Immature natural killer cell (primary cell): ENCODE data around the gene MAP7. TPM values are rescaled to one million over a fixed set of nuclear protein-coding genes. Genes with fewer than 3 reads are reported as not detected.
A peak's percentile ranks its signal among the peaks of the same experiment; 100 is the strongest.
"Not testable (repeated sequence)": the region's sequence is repeated elsewhere in the genome, so short reads cannot be mapped to it uniquely, and the experiment has no call there.

Experiments
- DNase-seq, 3 donors: peaks; one replicate each; pipeline ENCODE4 v3.0.0; 2022; ENCODE audit warnings: mixed read lengths in 1 of 3
- H3K27ac Mint-ChIP-seq, 6 donors: one replicate each; pipeline ENCODE4 v1.8.0; 2020; ENCODE audit warnings: mixed read lengths in 6 of 6, mild to moderate bottlenecking in 5 of 6, inconsistent platforms in 4 of 6, moderate library complexity in 3 of 6
- H3K27me3 Mint-ChIP-seq, 3 donors: one replicate each; pipeline ENCODE4 v1.8.0; 2020 to 2021; ENCODE audit warnings: low read depth in 3 of 3, mild to moderate bottlenecking in 3 of 3, mixed read lengths in 3 of 3, moderate library complexity in 3 of 3, inconsistent platforms in 1 of 3
- H3K36me3 Mint-ChIP-seq, 3 donors: one replicate each; pipeline ENCODE4 v1.8.0; 2020; ENCODE audit warnings: mixed read lengths in 3 of 3, inconsistent platforms in 2 of 3, mild to moderate bottlenecking in 2 of 3
- H3K4me1 Mint-ChIP-seq, 2 donors: one replicate each; pipeline ENCODE4 v1.8.0; 2020; ENCODE audit warnings: inconsistent platforms in 2 of 2, mild to moderate bottlenecking in 2 of 2, mixed read lengths in 2 of 2, moderate library complexity in 1 of 2
- H3K4me3 Mint-ChIP-seq, 5 donors: one replicate each; pipeline ENCODE4 v1.8.0; 2020; ENCODE audit warnings: mild to moderate bottlenecking in 5 of 5, mixed read lengths in 5 of 5, inconsistent platforms in 3 of 5, moderate library complexity in 3 of 5
- H3K9me3 Mint-ChIP-seq, 6 donors: one replicate each; pipeline ENCODE4 v1.8.0; 2020; ENCODE audit warnings: mild to moderate bottlenecking in 6 of 6, mixed read lengths in 6 of 6, inconsistent platforms in 4 of 6, moderate library complexity in 3 of 6
- polyA plus RNA-seq, 3 donors: library from polyadenylated mRNA; unstranded; fragments of 300-500 nt; fragmentation: Illumina TruSeq; gene quantifications; one replicate each; pipeline ENCODE4 v1.2.3, GENCODE V29; 2021

The MAP7 gene
- polyA plus RNA-seq, 3 donors from 2014 or later = 0.07 to 0.41 TPM; not detected in 1

GRCh38 chr6:136483005-136483404, 67.2 kb downstream of the MAP7 start:
- peaks cover 0 to 11% (median 6%) of the 10 kb centered on the region in 3 donors for H3K27me3 Mint-ChIP-seq
- H3K36me3 Mint-ChIP-seq, H3K27ac Mint-ChIP-seq, DNase-seq, H3K4me3 Mint-ChIP-seq, H3K4me1 Mint-ChIP-seq, H3K9me3 Mint-ChIP-seq: not testable (repeated sequence)

DNA sequence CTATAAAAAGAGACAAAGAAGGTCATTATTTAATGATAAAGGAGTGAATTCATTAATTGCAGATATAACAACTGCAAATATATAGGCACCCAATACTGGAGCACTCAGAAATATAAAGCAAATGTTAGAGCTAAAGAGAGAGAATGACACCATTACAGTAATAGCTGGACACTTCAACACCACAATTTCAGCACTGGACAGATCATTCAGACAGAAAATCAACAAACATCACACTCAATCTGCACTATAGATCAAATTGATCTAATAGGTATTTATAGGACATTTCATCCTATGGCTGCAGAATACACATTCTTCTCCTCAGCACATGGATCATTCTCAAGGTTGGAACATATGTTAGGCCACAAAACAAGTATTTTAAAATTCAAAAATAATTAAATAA, 72.7 kb downstream of the MAP7 start:
- Mint-ChIP-seq H3K4me1 (no peaks in the 10 kb centered on the region), H3K36me3 (no peaks in the 10 kb centered on the region), H3K9me3 (no peaks in the 10 kb centered on the region), H3K27me3 (peaks cover 2 to 9% (median 5%) of the 10 kb centered on the region in 3 donors), H3K4me3 (no peak overlapping the region), H3K27ac (no peak overlapping the region)
- DNase-seq = no peak

DNA sequence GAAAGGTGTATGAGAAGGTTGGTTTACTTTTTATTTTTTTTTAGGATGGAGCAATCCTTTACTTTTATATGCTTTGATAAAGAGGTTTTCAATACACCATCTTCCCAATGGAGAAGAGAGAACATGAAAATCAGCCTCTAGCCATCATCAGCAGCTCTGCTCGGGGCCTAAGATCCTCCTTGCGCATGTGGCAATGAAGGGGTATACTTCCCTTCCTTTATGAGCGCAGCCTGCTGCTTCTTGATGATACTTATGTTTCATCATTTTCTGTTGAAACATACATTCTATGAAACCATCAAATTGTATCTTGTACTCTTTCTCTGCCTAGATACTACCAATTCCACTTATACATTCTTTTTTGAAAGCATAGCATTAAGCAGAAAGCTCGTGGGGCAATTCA, 74.5 kb downstream of the MAP7 start:
- Mint-ChIP-seq H3K4me1 (peaks cover 0 to 9% of the 10 kb centered on the region in 2 donors), H3K27me3 (peaks cover 2 to 7% (median 5%) of the 10 kb centered on the region in 3 donors), H3K27ac (no peak overlapping the region), H3K36me3 (no peaks in the 10 kb centered on the region), H3K4me3 (no peak overlapping the region), H3K9me3 (no peaks in the 10 kb centered on the region)
- DNase-seq = no peak

DNA sequence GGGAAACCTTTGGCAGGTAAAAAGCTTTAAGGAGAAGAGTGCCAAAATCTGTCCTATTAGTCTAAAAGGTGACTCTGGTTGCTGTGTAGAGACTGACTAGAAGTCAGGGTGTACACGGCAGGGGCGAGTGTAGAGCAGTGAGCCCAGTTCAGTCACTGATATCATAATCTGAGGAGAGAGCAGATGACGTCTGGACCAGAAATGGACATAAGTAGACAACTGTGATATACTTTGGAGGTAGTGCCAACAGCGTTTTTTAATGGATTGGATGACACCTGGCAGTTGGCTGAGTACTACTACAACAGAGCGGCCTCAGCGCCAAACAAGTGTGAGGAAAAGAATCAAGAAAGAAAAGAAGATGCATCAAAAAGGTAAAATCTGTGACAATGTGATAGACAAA, 76.0 kb downstream of the MAP7 start:
- no peak overlapping the region for H3K27ac Mint-ChIP-seq
- H3K36me3 Mint-ChIP-seq = no peaks in the 10 kb centered on the region
- H3K27me3 Mint-ChIP-seq = peaks cover 4 to 5% (median 5%) of the 10 kb centered on the region in 3 donors
- no peak overlapping the region for H3K4me3 Mint-ChIP-seq
- no peak for DNase-seq
- H3K4me1 Mint-ChIP-seq = peaks cover 0 to 9% of the 10 kb centered on the region in 2 donors
- no peaks in the 10 kb centered on the region for H3K9me3 Mint-ChIP-seq

- Mint-ChIP-seq H3K4me1 (peaks cover 0 to 9% of the 10 kb centered on the region in 2 donors), H3K9me3 (no peaks in the 10 kb centered on the region), H3K36me3 (no peaks in the 10 kb centered on the region), H3K27me3 (peaks cover 0 to 5% (median 3%) of the 10 kb centered on the region in 3 donors), H3K4me3 (no peak overlapping the region), H3K27ac (no peak overlapping the region)
- no peak for DNase-seq
Measured at GRCh38 chr6:136471922-136472321, 78.3 kb downstream of the MAP7 start.

GRCh38 chr6:136471372-136471771, 78.8 kb downstream of the MAP7 start:
- Mint-ChIP-seq H3K9me3 (no peaks in the 10 kb centered on the region), H3K4me3 (no peak overlapping the region), H3K27ac (no peak overlapping the region), H3K4me1 (peaks cover 0 to 9% of the 10 kb centered on the region in 2 donors), H3K36me3 (no peaks in the 10 kb centered on the region), H3K27me3 (peaks cover 0 to 5% (median 3%) of the 10 kb centered on the region in 3 donors)
- no peak for DNase-seq

GRCh38 chr6:136470044-136470443, 80.2 kb downstream of the MAP7 start:
- no peak overlapping the region for H3K4me3 Mint-ChIP-seq
- H3K36me3 Mint-ChIP-seq = no peaks in the 10 kb centered on the region
- no peaks in the 10 kb centered on the region for H3K9me3 Mint-ChIP-seq
- H3K27ac Mint-ChIP-seq = no peak overlapping the region
- DNase-seq = no peak
- peaks cover 3 to 6% (median 4%) of the 10 kb centered on the region in 3 donors for H3K27me3 Mint-ChIP-seq
- peaks cover 0 to 9% of the 10 kb centered on the region in 2 donors for H3K4me1 Mint-ChIP-seq

GRCh38 chr6:136469154-136469553, 81.1 kb downstream of the MAP7 start:
- H3K36me3 Mint-ChIP-seq = no peaks in the 10 kb centered on the region
- H3K4me1 Mint-ChIP-seq = peaks cover 2 to 15% of the 10 kb centered on the region in 2 donors
- no peak overlapping the region for H3K27ac Mint-ChIP-seq
- peaks cover under 1 to 11% (median 4%) of the 10 kb centered on the region in 3 donors for H3K27me3 Mint-ChIP-seq
- no peak for DNase-seq
- no peak overlapping the region for H3K4me3 Mint-ChIP-seq
- no peaks in the 10 kb centered on the region for H3K9me3 Mint-ChIP-seq

DNA sequence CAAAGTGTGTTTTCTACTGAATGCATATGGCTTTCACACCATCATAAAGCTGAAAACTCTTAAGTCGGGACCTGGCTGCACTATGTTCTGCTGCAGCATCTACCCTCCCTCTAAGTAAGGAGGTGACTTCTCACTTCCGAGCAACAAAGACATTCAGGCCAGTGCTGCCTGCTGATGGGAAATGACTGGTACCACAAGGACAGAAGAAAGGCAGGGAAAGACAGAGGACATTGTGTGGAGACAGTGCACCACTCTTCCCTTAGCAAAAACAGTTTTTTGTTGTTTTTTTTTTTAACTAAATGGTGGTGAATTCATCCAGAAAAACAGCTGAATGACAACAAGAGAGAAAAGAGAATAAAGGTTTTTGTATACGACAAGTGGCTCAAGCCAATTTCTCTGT, 81.5 kb downstream of the MAP7 start:
- Mint-ChIP-seq H3K9me3 (no peaks in the 10 kb centered on the region), H3K36me3 (no peaks in the 10 kb centered on the region), H3K27me3 (peaks cover 0 to 11% (median 4%) of the 10 kb centered on the region in 3 donors), H3K4me3 (no peak overlapping the region), H3K4me1 (peaks cover 7 to 20% of the 10 kb centered on the region in 2 donors), H3K27ac (no peak overlapping the region)
- no peak for DNase-seq

- H3K27me3 Mint-ChIP-seq = peaks cover 0 to 11% (median 4%) of the 10 kb centered on the region in 3 donors
- H3K4me3 Mint-ChIP-seq = no peak overlapping the region
- peaks cover 7 to 22% of the 10 kb centered on the region in 2 donors for H3K4me1 Mint-ChIP-seq
- no peaks in the 10 kb centered on the region for H3K9me3 Mint-ChIP-seq
- no peaks in the 10 kb centered on the region for H3K36me3 Mint-ChIP-seq
- no peak for DNase-seq
- H3K27ac Mint-ChIP-seq = no peak overlapping the region
Measured at GRCh38 chr6:136467186-136467585, 83.0 kb downstream of the MAP7 start.

DNA sequence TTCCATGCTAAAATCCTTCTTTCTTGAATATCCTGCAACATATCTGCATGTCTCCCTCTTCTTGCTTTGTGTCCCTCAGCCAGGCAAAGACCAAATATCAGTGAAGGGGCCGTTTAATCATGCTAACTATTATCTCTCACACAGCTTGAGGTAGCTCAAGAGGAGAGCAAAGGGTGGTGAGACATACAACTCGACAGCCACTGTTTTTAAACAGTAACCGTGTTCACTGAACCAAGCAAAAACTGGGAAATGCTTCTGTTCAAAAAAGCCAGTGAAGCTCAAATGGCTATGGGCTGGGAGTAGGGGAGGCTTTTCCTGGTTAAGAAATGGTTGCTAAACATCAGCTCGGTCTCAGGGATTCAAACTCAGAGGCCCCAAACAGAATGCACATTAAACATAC, 83.4 kb downstream of the MAP7 start:
- H3K9me3 Mint-ChIP-seq = no peaks in the 10 kb centered on the region
- H3K36me3 Mint-ChIP-seq = no peaks in the 10 kb centered on the region
- H3K27me3 Mint-ChIP-seq = peaks cover 0 to 11% (median 4%) of the 10 kb centered on the region in 3 donors
- H3K4me3 Mint-ChIP-seq = no peak overlapping the region
- peaks cover 7 to 22% of the 10 kb centered on the region in 2 donors for H3K4me1 Mint-ChIP-seq
- DNase-seq = no peak
- no peak overlapping the region for H3K27ac Mint-ChIP-seq

DNA sequence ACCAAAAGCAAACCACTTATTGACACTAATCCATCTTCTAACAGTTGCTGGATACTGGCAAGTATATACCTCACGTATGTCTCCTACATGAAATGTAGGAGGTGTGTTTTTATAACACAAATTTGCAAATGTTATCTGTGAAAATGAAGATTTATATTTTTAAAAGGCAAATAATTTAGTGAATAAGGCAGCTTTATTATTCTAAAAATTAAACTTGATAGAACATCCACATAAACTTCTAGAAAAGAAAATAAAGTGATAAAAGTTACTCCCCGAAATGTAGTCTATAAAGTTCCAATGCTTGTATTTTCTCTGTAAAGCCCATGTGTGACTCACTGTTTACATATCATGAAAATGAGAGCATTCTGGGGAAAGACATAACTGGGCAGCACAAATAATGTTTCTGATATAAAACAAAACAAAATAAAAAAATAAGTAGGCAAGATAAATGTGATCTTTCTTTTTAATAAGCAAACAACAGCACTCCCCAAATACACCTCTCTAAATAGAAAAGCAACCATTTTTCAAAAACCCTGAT, 84.4 kb downstream of the MAP7 start:
- Mint-ChIP-seq H3K9me3 (no peaks in the 10 kb centered on the region), H3K27ac (no peak overlapping the region), H3K27me3 (peaks cover 0 to 11% (median 4%) of the 10 kb centered on the region in 3 donors), H3K36me3 (no peaks in the 10 kb centered on the region), H3K4me3 (no peak overlapping the region), H3K4me1 (peaks cover 7 to 13% of the 10 kb centered on the region in 2 donors)
- no peak for DNase-seq

DNA sequence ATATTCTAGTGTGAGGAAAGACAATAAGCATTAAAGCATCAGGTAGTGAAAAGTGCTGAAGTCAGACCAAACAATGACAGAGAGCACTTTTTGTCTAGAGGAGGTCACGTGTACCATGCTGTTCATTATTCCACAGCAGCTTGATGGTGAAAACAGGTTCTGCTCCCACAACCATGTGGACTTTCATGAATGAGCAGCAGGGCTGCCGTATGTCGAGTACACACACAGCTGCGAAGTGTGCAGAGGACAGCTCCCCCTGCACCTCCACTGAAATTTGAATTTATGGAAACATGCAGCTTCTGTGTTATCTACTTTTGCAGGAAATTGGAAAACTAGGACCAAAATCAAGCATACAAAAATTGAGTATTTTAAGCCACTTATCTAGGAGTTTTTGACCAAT, 85.3 kb downstream of the MAP7 start:
- Mint-ChIP-seq H3K36me3 (no peaks in the 10 kb centered on the region), H3K27me3 (peaks cover 0 to 11% (median 2%) of the 10 kb centered on the region in 3 donors), H3K4me3 (no peak overlapping the region), H3K4me1 (peaks cover 7 to 13% of the 10 kb centered on the region in 2 donors), H3K27ac (no peak overlapping the region), H3K9me3 (no peaks in the 10 kb centered on the region)
- no peak for DNase-seq

- peaks cover 7 to 13% of the 10 kb centered on the region in 2 donors for H3K4me1 Mint-ChIP-seq
- H3K36me3 Mint-ChIP-seq = no peaks in the 10 kb centered on the region
Measured at GRCh38 chr6:136464148-136464547, 86.1 kb downstream of the MAP7 start.

GRCh38 chr6:136463743-136464142, 86.5 kb downstream of the MAP7 start:
- no peak for DNase-seq
- Mint-ChIP-seq H3K4me1 (peaks cover 7 to 13% of the 10 kb centered on the region in 2 donors), H3K27me3 (peaks cover 0 to 12% (median 0%) of the 10 kb centered on the region in 3 donors), H3K4me3 (peak overlapping the region in 1 of 5 donors; percentile 26), H3K27ac (no peak overlapping the region), H3K9me3 (no peaks in the 10 kb centered on the region), H3K36me3 (no peaks in the 10 kb centered on the region)

More at GRCh38 chr6:136464148-136464547, 86.1 kb downstream of the MAP7 start:
- no peaks in the 10 kb centered on the region for H3K9me3 Mint-ChIP-seq
- DNase-seq = peak in 2 of 3 donors; percentile 1 to 3
- peaks cover 0 to 11% (median 0%) of the 10 kb centered on the region in 3 donors for H3K27me3 Mint-ChIP-seq
- no peak overlapping the region for H3K27ac Mint-ChIP-seq
- peak overlapping the region in 2 of 5 donors; percentile 26 to 28 for H3K4me3 Mint-ChIP-seq
